Hematopoietic multipotent progenitor cell treated with erythropoietin and hydrocortisone succinate and interleukin-3 and kit ligand, for 4 days (in vitro differentiated cells): ENCODE data around the gene SLC12A4.
"Not testable (repeated sequence)": the region's sequence is repeated elsewhere in the genome, so short reads cannot be mapped to it uniquely, and the experiment has no call there.

Experiments used
- DNase-seq: peaks from one replicate; pipeline ENCODE4 v3.0.0-alpha.2; 2015

The SLC12A4 gene

DNA sequence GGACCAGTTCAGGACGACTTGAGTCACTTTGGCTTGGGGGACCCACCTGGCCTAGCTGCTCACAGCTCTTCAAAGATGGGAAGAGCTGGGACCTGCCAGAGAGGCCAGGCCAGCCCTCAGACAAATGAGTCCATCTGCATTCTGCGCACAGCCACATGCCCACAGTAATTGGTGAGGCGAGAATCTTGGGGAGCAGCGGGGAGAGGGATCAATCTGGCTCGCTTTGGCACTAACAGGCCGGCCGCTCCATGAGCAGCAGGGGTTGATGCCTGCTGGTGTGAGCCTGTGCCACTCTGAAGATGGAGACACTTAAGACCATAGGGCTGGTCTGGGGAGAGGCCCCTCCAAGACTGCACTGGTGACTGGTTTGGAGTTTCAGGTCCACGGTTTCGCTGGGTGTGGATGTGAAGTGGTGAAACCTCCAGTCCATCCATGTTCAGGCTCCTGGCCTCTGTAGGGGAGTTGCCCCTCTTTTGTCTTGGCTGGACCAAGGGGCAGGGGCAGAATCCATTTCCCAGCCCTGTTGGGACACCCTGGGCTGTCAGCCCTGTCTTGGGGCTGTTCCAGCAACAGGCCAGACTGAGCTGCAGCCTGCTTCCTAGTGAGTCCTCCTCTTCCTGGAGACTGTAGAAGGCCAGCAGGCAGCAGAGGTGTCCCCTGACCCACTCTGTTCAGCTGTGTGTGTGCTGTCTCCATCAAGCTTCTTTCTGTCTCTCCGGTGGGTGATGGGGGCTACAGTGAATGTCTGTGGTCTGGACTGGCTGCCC, 44.1 kb downstream of the SLC12A4 start:
- DNase-seq, result no peak

DNA sequence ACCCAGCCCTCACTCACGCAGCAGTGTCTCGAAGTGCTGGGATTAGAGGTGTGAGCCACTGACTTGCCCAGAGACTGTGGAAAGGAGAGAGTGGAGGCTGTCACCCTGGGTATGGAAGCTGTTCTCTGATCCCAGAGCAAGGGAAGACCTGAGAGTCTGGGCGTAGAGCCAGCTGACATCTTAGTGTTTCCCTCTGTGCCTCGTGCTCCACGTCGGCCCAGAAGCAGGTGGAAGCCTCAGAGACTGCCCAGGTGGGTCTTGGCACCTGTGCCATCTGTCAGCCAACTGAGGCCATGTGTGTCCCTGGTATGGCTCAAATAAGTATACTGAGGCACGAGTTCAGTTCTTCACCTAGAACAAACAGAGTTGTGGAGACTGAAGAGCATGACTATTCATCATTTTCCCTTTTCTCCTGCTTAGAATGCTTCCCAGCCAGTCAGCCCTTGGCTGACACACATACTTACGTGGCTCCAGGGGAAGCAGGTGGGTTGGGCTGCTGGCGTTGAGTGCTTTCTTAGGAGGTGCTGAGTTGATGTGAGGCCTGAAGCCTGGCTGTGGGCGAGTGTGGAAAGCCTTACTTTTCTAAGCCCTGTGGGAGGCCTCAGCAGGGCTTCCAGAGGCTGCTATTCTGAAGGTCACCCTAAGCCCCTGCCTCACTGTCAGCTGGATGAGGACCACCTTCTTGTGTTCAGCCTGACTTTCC, 44.9 kb downstream of the SLC12A4 start:
- no peak for DNase-seq

DNA sequence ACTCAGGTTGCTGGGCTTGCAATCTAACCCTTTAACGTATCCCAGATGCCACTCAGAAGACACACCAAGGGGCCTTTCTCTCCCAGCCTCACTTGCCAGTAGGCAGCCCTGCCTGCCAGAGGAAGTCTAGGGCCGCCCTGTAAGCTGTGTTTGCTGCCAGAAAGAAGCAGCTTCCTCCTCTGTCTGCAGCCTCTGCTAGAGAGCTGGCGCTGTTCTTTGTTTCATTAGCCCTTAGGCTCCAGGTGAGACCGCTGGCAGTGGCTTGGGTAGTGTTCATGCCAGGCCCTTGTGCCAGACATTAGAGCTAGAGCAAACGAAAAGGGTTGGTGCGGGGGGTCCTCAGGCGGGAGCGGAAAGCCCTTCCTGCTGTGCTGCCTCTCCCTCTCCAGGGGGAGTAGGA, 45.7 kb downstream of the SLC12A4 start:
- DNase-seq, result no peak

DNA sequence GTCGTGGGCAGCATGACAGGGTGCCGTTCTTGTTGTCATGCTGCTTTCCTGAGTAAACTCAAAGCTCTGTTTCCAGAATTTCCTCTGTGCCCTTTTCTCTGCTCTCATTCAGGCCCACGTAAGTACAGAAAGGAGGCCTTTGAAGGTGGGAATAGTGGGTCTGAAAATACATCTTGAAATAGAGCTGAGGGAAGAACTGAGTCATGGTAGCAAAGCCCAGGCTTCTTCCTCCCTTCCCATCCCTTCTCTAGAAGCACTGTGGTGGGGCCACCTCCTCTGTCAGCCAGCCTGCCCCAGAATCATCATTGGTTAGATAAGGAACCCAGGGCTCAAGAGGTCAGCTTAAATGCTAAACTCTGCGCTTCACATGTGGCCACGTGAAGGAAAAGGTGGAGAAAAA, 46.2 kb downstream of the SLC12A4 start:
- no peak for DNase-seq

DNA sequence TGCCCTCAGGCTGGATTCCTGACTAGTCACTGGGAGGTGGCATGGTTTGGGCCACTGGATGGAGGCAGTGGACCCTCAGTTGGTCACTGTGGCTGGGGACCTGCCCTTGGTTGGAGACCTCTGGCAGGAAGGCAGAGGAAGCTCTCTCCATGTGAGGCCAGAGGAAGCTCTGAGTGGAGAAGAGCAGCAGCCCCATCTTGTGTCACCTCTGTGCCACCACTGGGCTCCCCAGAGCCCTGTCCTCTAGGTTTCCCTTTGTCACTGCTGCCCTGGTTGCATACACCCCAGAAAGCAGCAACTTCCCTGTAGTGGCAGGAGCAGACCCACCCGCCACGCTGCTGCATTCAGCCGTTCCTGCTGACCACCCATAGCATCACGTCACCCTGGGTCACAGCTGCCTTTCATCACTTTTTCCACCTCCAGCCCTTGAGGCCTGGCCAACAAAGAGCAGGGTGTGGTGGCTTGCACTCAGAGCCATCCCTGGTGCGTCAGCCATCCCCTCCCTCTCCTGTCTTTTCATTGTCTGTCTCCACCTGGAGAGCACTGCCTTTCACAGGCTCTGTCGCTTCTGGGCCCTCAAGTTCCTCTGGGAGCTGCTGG, 48.7 kb downstream of the SLC12A4 start:
- peak; percentile 40 for DNase-seq

DNA sequence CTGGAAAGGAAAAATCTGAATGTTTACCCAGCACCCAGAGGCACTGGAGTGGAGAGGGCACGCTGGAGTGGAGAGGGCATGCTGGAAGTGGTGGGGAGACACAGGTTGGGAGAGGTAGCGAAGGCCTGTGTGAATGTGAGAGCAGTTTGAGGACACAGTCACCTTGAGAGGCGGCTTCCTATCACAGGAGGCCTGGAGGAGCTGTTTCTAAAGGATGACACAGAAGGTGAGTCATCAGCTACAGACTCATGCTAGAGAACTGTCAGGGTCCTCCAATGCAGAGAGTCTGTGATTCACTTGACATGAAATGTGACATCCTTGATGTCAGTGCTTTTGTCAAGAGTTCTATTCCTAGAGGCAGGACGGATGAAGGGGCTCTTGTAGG, 50.6 kb downstream of the SLC12A4 start:
- no peak for DNase-seq

DNA sequence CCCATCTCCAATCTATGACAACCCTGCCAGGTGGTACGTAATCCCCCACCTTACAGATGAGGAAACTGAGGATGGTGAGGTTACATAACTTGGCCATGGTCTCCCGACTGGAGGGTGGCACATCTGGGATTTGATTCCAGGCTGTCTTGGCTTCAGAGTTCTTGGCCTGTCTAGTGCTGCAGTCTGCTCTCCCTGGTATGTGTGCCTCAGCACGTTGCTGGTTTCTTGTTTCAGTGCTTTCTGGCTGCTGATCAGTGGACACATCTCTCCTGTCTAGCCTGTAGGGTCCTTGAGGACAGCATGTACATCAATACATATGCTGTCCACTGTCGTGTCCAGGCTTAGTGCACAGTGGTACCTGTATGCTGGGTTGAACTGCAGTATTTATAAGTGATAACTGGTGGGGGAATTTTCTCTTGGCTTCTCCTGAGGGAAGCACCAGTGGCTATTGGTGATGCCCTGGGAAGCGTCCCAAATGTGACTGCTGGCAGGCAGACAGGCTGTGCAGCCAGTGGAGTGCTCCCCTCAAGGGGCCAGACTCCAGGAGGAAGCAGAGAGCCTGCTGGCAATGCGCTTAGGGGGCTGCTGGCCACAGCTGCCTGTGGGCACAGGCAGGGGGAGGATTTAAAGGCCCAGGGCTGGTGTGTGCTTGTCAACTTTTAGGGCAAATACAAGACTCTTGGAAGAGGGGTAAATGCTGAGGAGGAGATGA, 51.1 kb downstream of the SLC12A4 start:
- no peak for DNase-seq

DNA sequence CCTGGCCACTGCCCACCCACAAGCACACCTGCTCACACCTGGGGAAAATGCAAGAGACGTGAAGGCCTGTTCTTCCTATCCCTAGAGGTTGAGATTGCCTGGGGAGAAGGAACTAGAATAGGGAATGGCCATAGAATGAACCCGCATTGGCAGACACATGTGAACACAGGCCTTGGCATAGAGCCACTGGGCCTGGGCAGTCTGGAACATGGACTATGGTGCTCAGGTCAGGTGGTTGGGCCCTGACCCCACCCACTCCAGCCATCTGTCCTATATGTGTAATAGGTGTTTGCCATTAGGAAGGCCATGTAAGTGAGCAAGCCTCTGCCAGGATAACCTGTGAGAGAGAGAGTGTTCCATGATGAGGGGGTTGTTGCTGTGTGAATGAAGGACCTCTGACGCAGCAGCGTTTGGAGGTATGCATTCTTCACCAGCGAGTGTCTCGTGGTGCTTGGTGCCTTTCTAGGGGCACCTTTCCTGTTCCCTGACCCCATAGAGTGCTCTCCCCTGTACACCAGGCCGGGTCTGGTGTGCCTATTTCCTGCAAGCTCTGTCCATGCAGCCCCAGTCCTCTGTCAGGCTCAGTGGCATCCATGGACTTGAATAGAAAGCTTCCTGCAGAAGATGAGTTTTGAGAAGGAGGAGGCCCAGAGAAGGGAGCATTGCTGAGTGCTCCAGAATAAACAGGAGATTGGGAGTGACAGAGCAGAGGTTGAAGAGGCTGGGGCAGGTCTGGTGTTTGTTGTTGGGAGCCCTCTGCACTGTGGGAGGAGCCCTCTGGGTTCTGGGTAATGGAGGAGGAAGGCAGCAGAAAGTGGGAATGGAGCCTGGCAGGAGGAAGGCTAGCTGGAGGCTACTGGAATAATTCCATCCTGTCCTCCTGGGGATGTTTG, 52.4 kb downstream of the SLC12A4 start:
- no peak for DNase-seq

DNA sequence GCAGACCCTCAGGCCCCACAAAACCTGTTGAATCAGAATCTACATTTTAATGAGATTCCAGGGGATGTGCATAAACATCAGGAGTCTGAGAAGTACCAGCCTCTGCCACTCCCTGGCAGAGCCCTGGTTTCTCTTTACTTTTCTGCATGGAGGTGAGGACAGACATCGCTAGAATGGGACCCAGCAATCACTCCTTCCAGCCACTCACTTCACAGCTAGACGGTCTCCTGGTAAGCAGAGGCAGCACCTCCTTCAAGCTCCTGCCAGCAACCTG, 53.0 kb downstream of the SLC12A4 start:
- DNase-seq, result not testable (repeated sequence)

DNA sequence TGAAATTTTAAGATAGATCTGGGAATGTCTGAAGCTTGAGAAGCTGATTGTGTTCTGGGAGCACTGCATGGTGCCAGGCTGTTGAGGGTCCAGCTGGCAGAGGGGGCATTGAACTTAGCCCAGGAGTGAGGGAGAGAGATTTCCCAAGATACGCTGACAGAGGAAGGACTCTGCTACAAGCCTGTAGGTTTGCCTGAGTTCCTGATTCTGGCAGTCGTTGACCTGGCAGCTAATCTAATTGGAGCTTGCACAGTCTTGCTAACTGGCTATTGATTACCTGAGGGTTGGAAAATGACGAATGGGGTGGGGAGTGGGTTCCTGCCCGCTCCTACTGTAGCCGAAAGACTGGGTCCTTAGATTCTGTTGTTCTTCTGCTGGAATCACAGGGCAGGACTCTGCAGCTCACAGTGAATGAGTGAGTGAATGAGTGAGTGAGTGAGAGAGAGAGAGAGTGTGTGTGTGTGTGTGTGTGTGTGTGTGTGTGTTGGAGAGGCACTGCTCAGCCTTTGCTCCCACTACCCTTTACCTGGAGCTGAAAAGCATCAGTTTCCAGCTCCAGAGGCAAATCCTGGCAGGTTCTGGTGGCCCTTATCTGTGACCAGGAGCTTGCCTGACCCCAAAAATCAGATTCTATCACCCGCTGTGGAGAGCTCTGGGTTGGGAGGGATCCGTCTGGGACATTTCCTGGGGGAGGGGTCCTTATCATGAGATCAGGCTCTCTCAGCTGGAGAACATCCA, 53.5 kb downstream of the SLC12A4 start:
- no peak for DNase-seq

DNA sequence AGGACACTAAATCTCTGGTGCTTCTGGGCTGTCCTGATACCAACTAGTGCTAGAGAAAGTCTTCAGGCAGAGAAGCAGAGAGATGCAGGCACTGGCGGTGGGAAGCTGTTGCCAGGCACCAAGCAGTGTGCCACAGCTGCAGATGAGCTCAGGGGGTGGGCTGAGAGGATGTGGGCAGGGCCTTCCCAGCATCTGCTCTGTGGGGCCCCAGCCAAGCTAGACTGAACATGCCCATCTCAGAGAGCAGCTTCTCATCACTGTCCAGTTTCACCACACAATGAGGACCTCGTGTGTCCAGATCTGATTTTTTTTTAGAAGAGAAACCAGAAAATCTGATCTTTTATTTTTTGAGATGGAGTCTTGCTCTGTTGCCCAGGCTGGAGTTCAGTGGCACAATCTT, 58.3 kb downstream of the SLC12A4 start:
- no peak for DNase-seq

DNA sequence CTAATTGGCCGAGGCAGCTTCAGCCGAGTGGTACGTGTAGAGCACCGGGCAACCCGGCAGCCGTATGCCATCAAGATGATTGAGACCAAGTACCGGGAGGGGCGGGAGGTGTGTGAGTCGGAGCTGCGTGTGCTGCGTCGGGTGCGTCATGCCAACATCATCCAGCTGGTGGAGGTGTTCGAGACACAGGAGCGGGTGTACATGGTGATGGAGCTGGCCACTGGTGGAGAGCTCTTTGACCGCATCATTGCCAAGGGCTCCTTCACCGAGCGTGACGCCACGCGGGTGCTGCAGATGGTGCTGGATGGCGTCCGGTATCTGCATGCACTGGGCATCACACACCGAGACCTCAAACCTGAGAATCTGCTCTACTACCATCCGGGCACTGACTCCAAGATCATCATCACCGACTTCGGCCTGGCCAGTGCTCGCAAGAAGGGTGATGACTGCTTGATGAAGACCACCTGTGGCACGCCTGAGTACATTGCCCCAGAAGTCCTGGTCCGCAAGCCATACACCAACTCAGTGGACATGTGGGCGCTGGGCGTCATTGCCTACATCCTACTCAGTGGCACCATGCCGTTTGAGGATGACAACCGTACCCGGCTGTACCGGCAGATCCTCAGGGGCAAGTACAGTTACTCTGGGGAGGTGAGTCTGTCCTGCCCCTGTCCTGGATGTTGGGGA, 59.2 kb downstream of the SLC12A4 start:
- DNase-seq, result no peak

DNA sequence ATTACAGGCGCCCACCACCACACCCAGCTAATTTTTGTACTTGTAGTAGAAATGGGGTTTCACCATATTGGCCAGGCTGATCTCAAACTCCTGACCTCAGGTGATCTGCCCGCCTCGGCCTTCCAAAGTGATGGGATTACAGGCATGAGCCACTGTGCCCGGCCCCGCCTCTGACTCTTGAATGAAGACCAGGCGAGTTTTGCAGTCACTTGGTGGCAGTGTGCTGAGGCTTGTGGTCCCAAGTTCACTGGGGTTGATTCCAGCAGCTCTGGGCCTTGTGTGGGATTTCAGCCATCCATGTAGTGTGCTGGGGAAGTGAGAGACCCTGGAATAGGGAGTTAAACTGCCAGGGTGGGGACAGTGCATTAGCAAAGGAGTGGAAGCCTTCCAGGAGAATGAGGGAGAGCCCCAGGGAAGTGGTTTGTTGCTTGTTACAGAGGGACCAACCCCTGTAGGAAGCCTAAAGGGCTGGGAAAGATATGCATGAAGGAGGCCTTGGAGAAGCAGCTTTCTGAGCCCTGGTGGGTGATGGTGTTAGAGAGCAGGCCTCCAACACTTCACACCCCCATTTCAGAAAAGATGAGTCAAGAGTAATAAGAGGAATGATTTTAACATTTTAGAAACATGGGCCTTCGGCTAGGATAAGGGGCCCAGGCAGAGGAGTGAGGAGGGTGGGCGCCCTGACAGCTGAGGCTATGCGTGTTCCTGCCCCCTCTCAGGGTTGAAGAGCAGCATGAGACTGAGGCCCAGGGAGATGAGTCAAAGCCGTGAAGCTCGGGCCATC, 60.8 kb downstream of the SLC12A4 start:
- no peak for DNase-seq

DNA sequence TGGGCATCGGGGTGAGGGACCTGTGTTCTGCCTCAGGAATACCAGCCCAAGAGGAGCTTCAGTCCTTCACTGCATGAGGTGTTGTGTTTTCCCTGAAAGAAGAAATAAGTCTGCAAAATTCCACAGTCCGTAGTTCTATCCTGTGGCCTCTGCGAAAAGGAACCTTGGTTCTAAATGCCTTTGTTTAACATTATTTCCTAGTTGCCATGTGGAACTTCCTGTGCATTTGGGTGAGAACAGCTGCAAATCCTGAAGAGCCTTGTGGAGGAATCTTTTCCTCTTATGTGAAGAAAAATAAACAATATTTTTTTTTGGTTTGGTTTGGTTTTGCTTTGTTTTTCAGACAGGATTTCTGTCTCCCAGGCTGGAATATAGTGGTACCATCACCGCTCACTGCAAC, 65.6 kb downstream of the SLC12A4 start:
- DNase-seq, result no peak

DNA sequence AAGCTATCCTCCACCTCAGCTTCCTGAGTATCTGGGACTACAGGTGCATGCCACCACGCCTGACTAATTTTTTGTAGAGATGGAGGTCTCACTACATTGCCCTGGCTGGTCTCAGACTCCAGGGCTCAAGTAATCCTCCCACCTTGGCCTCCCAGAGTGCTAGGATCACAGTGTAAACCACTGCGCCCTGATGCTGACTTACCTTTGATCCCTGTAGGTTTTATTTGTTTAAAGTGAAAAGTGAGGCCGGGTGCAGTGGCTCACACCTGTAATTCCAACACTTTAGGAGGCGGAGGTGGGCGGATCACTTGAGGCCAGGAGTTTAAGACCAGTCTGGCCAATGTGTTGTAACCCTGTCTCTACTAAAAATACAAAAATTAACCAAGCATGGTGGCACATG, 66.7 kb downstream of the SLC12A4 start:
- no peak for DNase-seq

DNA sequence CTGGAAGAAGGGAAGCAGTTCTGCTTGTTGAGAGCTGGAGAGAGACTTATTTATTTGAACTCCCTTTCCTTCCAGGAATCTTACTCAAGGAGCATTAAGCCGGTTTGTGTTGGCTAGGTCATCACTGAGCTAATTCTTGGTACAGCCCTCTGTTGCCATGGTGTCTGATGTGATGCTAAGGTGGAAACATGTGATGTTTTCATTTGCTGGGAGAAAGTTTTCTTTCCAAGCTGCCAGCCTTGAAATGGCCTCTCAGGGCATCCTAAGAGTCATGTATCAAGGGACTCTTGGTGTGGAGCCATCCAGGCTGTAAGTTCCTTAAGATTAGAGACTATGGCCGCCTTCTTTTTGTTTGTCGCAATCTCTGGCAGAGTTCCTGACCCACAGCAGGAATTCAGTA, 71.2 kb downstream of the SLC12A4 start:
- no peak for DNase-seq

DNA sequence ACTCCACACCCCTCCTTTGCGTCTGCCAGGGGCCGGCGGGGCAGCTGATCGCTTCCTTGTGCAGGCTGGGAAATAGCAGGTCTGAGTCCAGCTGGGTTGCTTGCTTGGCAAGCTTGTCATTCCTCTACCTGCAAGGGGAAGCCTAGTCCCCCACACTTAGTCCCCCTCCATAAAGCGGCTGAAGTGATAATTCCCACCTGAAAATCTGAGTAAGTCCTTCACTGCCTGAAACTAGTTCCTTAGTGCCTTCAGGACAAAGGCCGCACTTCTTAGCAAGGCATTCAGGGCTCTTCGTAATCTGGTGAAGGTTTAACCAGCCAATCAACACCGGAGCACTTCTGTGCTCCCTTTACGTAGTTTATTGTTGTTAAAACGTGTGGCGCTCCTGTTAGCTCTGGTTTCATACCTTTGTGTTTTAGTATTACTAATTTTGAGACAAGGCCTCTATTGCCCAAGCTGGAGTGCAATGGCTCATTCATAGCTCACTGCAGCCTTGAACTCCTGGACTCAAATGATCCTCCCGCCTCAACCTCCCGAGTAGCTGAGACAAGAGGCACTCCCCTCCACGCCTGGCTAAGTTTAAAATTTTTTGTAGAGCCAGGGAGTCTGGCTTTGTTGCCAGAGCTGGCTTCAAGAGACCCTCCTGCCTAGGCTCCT, 74.6 kb downstream of the SLC12A4 start:
- DNase-seq, result no peak
